Superior temporal gyrus (tissue), 1 donor: ENCODE data around the gene ODF2.

Source experiments
- DNase-seq: peaks from one replicate; pipeline ENCODE4 v3.0.0-alpha.2; 2016; ENCODE audit errors: extremely low spot score

The ODF2 gene

DNA sequence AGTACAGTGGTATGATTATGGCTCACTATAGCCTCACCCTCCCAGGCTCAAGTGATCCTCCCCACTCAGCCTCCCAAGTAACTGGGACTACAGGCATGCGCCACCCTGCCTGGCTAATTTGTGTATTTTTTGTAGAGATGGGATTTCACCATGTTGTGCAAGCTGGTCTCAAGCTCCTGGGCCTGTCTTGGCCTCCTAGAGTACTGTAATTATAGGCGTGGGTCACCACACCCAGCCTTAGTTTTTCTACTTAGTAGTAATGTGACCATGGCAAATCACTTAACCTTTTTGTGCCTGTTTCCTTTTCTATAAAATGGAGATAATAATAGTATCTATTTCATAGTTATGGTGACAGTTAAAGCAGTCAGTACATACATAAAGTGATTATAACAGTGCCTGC lies 70.9 kb downstream of the ODF2 start:
- DNase-seq: no peak

DNA sequence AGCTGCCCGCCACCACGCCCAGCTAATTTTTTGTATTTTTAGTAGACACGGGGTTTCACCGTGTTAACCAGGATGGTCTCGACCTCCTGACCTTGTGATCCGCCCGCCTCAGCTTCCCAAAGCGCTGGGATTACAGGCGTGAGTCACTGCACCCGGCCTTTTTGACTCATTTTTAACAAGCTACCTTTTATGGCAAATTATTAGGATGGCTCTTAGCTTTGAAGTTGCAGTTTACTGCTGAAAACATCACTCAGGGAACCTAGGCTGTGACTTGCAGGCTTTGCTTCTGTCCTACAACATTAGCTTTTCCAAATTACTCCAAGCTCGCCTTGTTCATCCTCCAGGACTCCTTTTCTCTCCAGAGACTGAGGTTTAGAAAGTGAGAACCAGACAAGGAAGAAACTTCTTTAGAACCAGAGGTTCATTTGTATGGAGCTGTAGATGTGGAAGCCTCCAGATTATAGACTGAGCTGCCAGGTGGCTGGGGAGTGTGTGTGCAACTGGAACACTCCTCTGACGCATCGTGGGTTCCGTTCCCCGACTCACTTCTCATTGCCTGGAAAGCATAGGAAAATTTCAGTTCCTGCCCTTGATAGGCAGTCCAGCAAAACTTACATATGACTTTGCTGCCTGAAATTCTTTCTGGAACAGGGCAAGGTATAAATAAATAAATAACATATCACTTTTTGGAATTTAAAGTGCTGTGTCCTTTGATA lies 72.8 kb downstream of the ODF2 start:
- no peak for DNase-seq

GRCh38 chr9:128529191-128529590 lies 73.4 kb downstream of the ODF2 start:
- DNase-seq: no peak

- no peak for DNase-seq
Measured at GRCh38 chr9:128532581-128532980, 76.8 kb downstream of the ODF2 start.

- DNase-seq: no peak
Measured at GRCh38 chr9:128540634-128541360, 85.0 kb downstream of the ODF2 start.

- no peak for DNase-seq
Measured at GRCh38 chr9:128546504-128546903, 90.7 kb downstream of the ODF2 start.

DNA sequence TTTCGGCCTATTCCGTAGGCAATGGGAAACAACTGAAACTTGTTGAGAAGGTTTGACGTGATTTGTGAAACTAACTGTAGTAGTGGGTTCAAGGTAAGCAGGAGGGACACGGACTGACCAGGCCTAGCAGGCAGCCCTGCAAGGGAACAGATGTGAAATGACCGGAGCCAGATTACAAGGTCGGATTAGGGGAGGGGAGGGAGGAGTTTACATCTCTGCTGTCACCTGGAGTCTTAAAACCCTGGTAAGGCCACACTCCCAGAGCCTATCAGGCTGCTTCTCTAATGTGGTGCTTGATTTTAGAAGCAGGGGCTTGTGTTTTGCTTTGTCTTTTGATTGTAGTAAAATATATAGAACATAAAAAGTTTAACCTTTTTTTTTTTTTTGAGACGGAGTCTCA lies 93.1 kb downstream of the ODF2 start:
- no peak for DNase-seq

GRCh38 chr9:128550226-128550625 lies 94.4 kb downstream of the ODF2 start:
- peak; percentile 66 for DNase-seq
